IPS-11a (cell line): ENCODE data around the gene WBP2.

ENCODE experiments used
- H3K4me3 ChIP-seq: one replicate; pipeline ENCODE4 v1.5.1; 2013; ENCODE audit warnings: low read depth, low read length, control low read depth

The WBP2 gene

DNA sequence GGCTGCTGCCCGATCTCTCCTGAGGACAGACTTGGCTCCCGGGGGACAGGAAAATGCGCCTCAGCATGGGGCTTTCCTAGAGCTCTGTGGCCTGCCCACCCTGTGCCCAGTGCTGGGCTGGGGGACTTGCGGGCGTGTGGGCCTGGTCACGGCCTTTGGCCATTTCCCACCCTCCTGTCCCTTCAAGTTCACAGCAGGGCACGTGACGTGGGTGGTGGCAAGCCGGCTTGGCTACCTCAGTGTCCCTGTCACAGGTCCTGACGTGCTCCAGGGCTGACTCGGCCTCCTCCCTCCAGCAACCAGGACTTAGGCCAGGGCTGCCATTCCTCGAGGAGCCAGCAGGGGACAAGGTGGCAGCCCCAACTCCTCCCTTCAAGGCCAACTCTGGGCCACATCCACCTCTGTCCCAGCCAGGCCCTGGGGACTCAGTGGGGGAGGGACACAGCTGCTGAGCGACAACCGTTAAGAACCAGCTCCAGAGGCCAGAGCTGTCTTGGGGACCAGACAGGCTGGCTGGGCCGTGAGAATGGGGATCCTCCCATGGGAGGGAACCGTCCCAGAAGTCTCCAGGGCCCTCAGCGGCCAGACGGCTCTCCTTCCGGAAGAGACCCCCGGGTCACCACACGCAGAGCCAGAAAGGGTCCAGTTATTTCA, 9.9 kb downstream of the WBP2 start:
- no peak overlapping the region for H3K4me3 ChIP-seq

DNA sequence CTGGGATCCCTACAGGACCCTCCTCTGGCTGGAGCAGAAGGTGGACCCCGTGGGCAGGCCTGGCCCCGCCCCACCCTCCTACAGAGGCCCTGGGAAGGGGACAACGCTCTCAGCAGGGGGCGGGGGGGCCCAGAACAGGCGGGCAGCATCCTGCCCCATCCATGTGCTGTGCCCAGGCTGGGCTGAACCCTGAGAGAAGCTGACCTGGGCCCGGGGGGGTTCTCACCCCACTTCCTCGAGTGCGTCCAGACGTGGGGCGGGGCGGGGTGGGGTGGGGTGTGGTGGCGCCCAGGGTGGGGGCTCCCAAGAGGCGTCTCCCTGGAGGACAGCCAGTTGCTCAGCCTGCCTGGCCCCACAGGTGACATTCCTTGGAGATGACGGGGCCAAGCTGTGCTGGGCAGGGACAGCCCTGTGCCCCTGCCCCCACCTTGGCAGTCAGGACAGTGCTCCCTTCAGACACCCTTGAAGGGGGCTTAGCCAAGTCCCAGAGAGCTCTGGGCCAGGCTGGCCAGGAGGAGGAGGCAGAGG, 10.5 kb downstream of the WBP2 start:
- H3K4me3 ChIP-seq, result no peak overlapping the region

DNA sequence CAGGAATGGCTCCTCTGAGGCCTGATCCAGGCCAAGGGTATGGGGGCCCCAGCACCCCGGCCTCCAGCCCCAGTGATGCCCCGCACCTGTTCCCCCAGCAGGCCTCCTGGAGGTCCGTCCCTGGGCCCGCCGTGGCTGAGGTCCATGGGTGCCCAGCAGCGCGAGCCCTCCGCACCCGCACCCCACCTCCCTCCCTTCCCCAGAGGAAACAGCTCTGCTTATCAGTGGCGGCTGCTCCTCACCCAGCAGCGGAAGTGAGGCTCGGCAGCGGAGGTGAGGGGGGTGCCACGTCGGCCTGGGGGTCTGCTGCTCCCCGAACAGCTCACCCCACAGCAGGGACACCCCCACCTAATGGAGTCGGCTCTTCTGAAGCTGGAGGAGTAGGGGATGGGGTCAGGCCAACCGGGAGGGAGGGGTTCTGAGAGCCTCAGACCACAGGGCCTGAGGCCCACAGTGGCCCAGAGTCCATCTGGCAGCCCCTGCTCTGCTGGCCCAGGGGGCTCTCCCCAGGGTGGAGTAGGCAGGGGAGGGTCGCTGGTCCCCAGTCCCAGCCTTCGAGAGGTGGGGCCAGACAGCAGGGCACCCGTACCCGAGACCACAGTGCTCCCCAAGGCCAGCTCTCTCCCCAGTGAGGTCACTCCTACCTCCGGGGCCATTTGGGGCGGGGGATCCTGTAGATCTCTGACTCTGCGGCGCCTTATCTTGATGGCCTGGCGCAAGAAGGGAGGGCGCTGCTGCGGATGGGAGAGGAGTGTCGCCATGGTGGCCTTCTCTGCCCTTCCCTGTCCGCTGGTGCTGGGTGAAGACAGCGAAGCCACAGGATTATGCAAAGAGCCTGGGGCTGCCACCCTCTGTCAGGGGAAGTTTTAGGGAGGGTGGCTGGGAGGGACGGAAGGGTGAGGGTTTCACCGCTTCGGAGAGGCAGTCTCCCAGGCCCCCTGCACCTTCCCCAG, 11.3 kb downstream of the WBP2 start, which contains the start of gene UNC13D:
Gene UNC13D (minus strand): TSS at position 828 of the 953 bp plus-strand sequence. CDS start 67 bp downstream, at position 761.
- no peak within 1 kb of the TSS for H3K4me3 ChIP-seq

DNA sequence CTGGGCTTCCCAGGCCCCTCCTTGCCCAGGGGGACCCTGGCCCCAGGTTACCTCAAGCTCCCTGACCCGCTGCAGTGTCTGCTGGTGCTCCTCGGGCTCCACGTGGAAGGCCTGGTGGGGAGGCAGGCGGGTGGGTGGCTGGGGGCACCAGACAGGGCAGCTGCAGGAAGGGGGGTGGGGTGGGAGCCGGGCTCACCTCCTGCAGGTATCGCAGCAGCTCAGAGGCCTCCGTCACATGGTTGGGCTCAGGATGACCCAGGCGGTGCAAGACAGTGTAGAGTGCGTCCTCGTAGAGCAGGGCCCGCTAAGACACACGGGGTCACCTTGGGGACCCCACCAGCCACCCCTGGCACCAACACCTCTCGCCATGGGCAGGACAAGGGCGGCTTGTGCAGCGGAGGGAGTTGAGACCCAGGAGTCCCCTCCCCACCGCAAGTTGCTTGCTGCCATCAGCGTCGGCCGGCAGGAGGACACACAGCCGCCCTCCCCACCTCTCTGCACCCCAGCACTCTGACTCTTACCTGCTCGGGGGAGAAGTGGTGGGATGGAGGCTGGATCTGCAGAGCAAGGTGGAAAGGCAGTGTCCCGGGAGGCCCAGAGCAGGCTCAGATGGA, 12.1 kb downstream of the WBP2 start:
- H3K4me3 ChIP-seq, result no peak overlapping the region

DNA sequence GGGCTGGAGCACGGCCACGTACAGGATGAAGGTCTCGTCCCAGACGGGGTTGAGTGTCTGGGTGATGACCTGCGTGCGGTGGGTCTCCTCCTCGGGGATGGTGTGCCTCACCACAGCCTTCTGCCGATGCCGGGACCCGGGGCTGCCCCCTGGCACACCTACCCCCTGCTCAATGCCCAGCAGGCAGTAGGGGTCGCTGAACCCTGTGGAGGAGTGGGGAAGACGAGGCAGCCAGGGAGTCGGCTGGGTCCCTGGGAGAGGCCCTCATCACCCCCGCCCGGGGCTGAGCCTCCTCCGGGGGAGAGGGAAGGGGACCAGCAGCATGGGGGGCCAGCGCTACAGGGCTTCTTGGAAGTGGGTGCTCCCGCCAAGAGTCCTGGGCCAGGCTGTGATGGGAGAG, 12.7 kb downstream of the WBP2 start:
- no peak overlapping the region for H3K4me3 ChIP-seq

DNA sequence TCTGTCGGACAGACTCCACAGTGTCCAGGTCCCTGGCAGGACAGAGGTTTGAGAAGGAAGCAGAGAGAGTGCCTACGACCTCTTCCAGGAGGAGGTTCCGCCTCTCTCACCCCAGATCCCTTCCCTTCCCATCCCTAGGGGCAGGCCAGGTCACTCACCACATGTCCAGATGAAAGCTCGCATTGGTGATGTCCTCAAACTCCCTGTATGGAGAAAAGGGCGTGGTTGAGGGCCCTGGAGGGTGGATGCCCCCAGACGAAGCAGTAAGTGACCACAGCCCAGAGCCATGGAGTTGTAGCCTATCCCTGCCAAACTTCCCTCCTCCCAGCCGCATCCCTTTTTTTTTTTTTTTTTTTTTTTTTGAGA, 14.4 kb downstream of the WBP2 start:
- no peak overlapping the region for H3K4me3 ChIP-seq

DNA sequence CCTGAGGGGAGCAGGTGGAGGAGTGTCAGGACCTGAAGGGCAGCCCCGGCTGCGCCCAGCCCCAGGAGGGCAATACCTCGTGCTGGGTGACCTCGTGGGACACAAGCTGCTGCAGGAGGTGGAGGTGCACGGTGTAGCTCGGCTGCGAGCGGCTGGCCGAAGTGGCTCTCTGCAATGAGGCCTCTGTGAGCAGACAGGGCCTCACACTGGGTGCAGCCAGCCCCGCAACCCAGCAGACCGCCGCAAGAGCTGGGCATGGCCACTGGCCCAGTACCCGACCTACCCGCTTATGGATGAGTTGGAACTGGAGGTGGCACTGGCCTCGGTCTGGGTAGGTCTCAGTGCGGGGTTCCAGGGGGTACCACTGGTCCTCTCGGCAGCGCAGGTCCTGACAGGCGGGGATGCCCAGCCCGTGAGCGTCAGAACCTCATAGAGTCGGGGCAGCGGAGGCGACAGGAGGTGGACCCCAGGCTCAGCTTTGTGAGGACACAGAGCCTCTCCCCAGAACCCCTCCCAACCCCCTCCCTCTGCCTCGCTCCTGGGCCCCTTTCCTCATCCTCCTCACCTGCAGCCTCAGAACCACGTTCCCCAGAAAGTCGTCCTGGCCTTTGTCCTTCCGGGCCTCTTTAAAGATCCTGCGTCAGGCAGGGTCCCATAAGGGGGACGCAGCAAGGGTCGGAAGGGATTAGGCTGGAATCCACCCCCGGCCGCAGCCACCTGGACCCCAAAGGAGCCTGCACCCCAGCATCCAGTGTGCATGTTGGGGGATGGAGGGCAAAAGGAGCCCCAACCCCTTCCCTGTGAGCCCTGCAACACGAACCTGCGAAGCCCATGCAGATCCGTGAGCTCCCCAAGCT, 15.0 kb downstream of the WBP2 start:
- H3K4me3 ChIP-seq, result no peak overlapping the region

DNA sequence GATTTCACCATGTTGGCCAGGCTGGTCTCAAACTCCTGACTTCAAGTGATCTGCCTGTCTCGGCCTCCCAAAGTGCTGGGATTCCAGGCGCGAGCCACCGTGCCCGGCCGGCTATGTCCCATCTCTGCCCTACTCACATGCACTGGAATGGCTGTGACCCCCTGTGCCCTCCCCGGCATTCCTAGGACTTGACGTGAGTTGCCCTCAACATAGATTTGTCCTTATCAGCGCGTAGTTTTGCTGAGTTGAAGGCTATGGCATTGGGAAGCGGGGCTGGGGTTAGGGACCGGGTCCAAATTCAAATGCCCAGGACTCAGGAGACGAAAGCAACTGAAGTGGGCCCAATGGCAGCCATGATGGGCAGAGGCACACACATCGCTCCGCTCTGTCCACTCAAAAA, 16.7 kb downstream of the WBP2 start:
- no peak overlapping the region for H3K4me3 ChIP-seq

DNA sequence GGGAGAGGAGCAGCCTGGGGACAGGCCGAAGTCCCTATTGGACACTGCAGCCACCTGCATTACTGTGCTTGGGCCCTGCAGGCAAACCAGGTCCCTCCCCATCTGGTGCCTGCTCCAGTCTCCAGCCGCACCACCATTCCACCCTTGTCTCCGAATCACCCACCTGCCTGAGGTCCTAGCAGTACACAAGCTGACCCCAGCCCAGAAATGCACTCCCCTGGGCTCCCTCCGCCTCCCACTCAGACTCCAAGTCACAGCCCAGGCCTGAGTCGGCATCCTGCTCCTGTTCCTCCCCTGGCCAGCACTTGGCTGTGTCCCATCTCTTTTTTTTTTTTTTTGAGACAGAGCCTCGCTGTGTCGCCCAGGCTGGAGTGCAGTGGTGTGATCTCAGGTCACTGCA, 17.2 kb downstream of the WBP2 start:
- no peak overlapping the region for H3K4me3 ChIP-seq

DNA sequence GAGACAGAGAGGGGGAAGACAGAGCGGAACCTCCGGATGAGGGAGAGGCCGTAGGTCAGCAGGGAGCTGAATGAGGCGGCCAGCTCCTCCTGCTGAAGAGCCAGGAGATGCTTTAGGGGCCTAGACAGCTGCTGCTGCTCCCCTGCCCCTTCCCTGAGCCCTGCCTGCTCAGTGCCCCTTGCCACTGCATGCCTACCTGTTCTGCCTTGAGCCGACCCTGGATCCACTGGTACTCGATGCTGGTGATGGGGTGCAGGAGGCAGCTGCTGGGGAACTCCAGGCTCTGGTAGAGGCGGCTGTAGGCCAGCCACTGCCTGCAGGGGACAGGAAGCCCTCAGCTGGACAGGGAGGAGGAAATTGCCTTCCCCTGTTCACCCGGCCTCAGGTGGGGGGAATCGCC, 18.5 kb downstream of the WBP2 start:
- H3K4me3 ChIP-seq, result no peak overlapping the region

DNA sequence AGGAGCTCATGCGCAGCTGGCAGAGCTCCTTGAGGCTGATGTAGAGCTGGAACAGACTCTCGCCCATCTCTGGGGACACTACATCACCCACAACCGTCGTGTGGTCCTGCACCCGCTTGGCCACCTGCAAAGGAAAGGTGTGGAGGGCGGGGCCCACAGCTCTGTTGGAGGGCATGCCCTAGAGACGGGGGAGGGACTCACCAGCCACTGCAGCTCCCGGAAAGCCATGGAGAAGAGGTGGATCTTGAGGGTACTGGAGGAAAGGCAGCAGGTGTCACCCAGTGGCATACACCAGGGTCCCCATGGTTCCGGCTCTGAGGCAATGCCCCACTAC, 19.5 kb downstream of the WBP2 start:
- H3K4me3 ChIP-seq, result no peak overlapping the region

DNA sequence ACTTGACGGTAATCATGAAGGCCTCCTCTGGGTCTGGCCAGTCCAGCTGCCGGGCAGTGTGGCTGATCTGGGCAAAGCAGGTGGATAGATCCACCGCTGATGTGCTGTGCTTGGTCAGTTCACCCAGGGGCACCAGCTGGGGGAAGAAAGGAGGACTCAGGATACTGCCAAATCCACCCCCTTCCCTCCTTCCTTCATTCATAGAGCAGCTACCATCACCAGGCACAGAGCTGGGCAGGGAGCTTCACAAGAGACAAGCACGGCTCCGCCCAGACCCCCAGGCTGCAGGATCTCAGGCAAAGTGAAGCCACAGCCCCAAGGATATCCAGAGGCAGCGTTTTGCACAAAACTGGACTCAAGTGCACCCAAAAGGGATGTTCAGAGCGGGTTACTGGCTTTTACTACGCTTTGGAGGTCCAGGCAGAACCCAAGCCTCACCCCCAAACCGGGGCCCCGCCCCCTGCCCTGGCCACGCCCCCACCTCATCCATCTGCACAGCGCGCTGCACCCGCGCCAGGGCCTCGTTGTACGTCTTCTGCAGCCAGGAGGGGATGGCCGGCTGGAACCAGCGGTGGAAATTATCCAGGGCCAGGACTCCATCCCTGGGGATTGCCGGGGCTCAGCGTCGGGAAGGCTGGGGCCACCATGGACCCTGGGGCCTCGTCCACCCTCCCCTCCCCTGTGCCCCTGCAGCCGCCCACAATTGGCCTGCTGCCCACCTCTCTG, 20.0 kb downstream of the WBP2 start:
- no peak overlapping the region for H3K4me3 ChIP-seq

DNA sequence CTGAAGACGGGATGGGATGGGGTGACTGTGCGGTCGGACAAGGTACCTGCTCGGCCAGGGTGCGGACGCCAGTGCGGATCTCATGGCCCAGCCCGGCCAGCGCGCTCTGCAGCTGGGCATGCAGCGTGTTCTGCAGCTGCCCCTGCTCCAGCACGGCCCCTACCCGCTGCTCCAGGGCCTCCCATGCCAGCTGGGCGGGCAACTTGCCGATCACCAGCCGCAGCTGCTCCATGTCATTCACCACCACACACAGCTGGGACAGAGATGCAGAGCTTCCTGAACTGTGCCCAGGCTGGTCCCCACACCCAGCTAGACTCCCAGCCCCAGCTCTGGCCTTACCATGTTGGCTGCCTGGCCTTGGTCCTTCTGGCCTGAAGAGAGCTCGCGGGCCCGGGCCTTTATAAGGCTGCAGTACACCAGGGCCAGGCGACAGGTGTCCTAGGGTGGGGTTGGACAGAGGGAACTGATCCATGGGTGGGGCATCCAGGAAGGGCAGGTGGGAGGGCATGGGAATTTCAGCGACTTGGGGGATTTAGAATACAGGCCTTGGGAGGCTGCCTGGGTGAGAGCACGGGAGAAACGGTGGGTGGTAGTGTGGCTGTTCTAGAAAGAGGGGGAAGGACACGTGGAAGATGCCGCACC, 20.7 kb downstream of the WBP2 start:
- H3K4me3 ChIP-seq, result no peak overlapping the region

DNA sequence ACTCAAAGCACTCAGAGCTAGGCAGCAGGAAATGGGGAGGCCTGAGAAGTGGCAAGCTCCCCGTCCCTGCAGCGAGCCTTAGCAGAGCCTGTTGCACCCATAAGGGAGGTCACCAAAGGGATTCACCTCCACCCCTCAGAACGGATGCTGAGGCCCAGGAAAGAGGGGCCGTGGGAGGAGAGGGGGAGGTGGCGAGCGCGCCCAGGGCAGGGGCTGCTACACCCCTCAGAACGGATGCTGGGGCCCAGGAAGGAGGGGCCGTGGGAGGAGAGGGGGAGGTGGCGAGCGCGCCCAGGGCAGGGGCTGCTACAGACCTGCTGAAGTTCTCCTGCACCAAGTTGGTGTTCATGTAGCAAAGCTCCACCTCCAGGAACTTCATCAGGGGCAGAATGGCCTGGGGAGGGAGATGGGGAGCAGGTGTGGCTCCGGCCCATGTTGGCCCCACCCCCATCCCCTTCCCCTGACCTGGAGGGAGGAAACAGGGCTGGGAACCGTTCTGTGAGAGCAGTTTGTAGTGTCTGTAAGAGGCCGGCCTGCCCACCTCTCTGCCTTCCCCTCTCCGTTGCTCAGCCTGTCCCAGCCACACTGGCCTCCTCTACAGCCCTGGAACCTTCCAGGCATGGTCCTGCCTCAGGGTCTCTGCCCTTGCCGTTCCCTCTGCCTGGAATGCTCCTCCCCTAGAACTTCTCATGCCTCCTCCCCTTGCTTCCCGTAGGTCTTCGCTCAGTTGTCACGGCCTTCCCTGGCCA, 22.3 kb downstream of the WBP2 start:
- H3K4me3 ChIP-seq, result no peak overlapping the region

DNA sequence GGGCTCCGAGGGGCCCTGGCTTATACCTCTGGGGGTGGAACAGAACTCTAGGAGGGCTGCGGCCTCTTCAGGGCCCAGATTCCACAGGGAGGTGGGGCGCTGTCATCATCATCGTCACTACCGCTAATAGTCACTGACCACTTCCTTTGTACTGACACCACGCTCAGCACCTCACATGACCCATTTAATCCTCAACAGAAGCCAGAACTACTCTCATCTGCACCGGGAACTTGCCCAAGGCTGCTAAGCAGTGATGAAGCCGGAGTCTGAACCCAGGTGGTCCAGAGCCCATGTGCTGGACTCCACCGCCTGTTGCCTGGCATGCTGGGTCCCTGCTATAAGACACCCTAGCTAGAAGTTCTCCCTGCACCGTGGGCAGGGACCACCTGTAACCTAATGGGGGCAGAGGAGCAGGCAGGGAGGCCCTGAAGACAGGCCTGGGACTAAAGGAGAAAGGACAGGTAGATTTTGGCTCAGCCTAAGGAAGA, 22.9 kb downstream of the WBP2 start:
- H3K4me3 ChIP-seq, result no peak overlapping the region

DNA sequence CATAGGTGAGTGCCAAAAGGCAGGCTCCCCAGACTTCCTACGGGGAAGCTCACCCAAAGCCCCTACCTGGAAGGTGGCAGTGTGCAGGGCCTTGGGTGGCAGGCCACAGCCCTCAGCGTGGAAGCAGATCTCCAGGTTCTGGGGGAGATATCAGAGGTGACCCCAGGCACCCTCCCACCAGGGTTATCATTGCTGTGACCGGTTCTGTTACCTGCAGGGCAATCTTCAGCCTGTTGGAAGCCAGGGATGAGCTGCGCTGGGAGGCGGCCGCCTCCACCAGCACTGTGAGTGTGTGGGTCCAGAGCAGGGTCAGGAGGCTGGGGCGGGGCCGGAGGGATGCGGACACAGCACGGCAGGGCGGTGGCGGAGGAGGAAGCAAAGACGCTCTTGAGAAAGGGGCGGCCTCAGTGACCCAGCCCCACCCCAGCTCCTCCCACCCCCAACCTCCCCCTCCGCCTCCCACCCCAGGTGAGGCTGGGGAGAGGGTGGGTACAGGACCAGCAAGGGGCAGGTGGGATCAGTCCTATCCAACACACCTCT, 24.0 kb downstream of the WBP2 start:
- H3K4me3 ChIP-seq, result no peak overlapping the region

DNA sequence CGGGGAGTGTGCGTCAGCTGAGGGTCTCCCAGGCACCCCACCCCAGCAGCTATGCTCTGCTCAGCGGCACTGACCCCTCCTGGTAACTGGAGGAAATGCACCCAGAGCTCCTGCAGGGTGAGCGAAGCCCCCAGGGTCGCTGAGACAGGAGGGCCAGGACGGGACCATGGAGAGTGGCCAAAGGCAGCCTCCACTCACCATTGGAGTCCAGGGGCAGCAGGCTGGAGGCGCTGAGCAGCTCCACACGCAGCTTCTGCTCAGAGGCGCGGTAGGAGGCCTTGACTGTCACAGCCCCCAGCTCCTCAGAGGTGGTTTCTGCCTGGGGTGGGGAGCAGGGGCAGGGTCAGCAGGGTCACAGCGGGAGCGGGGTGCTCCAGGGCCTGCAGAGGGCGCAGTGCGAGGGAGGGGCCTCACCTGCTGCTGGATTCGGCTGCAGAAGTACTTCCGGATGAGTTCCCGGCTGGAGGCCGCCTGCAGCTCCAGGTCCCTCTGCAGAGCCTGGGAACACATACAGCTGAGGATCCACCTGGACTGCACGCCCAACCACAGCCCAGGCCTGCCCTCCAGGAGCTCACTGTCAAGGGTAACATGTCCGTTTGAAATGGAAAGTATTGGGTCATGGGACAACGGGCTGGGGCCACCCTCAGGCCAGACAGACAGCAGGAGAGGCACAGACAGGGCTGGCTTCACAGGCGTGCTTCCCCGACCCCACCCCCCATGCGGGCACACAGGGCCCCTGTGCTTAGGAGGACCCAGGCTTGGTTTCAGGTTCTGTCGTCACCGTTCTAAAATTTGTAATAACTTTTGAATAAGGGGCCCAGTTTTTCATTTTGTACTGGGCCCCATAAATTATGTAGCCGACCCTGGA, 24.7 kb downstream of the WBP2 start:
- H3K4me3 ChIP-seq, result no peak overlapping the region

DNA sequence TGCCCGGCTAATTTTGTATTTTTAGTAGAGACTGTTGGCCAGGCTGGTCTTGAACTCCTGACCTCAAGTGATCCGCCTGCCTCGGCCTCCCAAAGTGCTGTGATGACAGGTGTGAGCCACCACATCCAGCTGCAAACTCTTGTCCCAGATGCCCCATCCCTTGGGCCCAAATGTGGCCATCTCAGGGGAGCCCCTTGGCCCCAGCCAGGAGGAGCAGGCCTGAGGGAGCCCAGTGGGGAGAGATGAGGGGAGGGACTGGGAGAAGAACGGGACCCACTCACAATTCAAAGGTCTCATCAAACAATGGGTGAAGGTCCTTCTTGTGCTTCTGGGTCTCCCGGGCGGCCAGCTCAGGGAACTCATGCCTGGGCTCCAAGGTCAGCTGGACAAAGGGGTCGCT, 25.4 kb downstream of the WBP2 start:
- no peak overlapping the region for H3K4me3 ChIP-seq
